ENCODE measurements around the gene VWA3B.
"Not testable (repeated sequence)": the region's sequence is repeated elsewhere in the genome, so short reads cannot be mapped to it uniquely, and the experiment has no call there.

VWA3B gene

GRCh38 chr2:98253461-98254070 is 166.6 kb downstream of the VWA3B start:
- intact Hi-C loops (cut with DNase I; ENCODE audit: low total_unique reads): no loop called here

DNA sequence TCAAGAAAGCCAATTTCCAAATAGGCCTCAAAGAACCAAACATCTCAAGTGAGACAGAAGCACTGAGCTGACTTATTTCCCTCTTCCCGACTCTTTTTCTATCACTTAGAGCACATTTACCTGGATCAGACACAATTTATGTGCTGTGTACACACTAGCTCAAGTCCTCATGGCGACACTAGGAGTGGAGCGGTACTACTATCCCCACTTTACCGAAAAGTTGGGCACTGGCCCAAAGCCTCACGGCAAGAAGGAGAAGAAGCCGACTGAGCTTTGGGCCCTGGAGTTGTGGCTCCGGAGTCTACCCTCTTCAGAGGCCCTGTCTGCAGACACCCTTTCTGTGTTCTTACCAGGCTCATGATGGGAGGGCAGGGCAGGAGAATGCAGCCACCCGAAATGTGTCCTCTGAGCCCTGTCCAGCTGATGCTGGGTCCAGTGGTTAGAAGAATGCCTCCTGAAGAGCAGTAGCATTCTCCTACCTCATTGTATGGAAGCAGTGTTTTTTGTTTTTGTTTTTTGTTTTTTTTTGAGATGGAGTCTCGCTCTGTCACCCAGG is 167.6 kb downstream of the VWA3B start:
- no peak overlapping the region for H3K27ac ChIP-seq
- intact Hi-C loops (cut with DNase I; ENCODE audit: low total_unique reads): no loop called here
- peaks cover 0 to 8% (median 0%) of the 10 kb centered on the region in 4 donors for H3K4me1 ChIP-seq
- no peak for TF ChIP-seq CTCF (IDR thresholded peaks at IDR 0.05)
- H3K27me3 ChIP-seq: no peaks in the 10 kb centered on the region
- no peaks in the 10 kb centered on the region for H3K36me3 ChIP-seq
- no peak overlapping the region for H3K4me3 ChIP-seq
- DNase-seq: no peak
- H3K9me3 ChIP-seq: no peaks in the 10 kb centered on the region

More at GRCh38 chr2:98253461-98254070, 166.6 kb downstream of the VWA3B start:
- Histone ChIP-seq H3K36me3 (no peaks in the 10 kb centered on the region), H3K27me3 (no peaks in the 10 kb centered on the region), H3K9me3 (no peaks in the 10 kb centered on the region), H3K4me1 (peaks cover 0 to 8% (median 0%) of the 10 kb centered on the region in 4 donors), H3K27ac (no peak overlapping the region), H3K4me3 (no peak overlapping the region)
- no peak for TF ChIP-seq CTCF (IDR thresholded peaks at IDR 0.05)
- DNase-seq: no peak

DNA sequence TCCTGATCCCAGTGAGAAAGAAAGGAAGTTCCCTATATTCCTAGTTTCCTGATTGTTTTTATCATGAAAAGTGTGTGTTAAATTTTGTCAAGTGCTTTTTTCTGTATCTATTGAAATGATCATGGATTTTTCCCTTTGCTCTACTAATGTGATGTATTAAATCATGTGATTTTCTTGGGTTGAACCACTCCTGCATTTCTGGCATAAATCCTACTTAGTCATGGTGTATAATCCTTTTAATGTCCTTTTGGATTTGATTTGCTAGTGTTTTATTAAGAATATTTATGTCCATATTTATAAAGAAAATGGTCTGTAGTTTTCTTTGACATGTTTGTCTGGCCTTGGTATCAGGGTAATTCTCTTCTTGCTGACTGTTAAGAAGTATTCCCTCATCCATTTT is 171.9 kb downstream of the VWA3B start:
- Histone ChIP-seq H3K27ac (no peak overlapping the region), H3K4me1 (peaks cover 0 to 1% (median 0%) of the 10 kb centered on the region in 4 donors), H3K36me3 (no peaks in the 10 kb centered on the region), H3K27me3 (no peaks in the 10 kb centered on the region), H3K4me3 (no peak overlapping the region), H3K9me3 (peaks cover 0 to 11% (median 4%) of the 10 kb centered on the region in 3 donors)
- no peak for TF ChIP-seq CTCF (IDR thresholded peaks at IDR 0.05)
- no peak for DNase-seq
- intact Hi-C loops (cut with DNase I; ENCODE audit: low total_unique reads): no loop called here

- DNase-seq: no peak
- H3K36me3 ChIP-seq: no peaks in the 10 kb centered on the region
- H3K27me3 ChIP-seq: no peaks in the 10 kb centered on the region
- no peak for TF ChIP-seq CTCF (IDR thresholded peaks at IDR 0.05)
- H3K4me1 ChIP-seq: no peaks in the 10 kb centered on the region
- H3K4me3 ChIP-seq: no peak overlapping the region
- H3K27ac ChIP-seq: no peak overlapping the region
- intact Hi-C loops (cut with DNase I; ENCODE audit: low total_unique reads): no loop called here
- peaks cover 0 to 19% (median 4%) of the 10 kb centered on the region in 3 donors for H3K9me3 ChIP-seq
Measured at GRCh38 chr2:98263362-98263761, 176.4 kb downstream of the VWA3B start.

DNA sequence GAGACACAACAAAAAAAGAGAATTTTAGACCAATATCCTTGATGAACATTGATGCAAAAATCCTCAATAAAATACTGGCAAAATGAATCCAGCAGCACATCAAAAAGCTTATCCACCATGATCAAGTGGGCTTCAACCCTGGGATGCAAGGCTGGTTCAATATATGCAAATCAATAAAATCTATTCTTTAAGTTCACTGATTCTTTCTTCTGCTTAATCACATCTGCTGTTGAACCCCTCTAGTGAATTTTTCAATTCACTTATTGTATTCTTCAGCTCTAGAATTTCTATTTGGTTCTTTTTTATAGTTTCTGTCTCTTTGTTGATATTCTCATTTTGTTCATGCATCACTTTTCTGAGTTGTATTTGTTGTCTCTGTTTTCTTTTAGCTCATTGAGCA is 181.3 kb downstream of the VWA3B start:
- intact Hi-C loops (cut with DNase I; ENCODE audit: low total_unique reads); H3K36me3 ChIP-seq; H3K4me3 ChIP-seq; H3K27ac ChIP-seq; H3K27me3 ChIP-seq; DNase-seq: not testable (repeated sequence)
- Histone ChIP-seq H3K4me1 (peaks cover 0 to 29% (median 13%) of the 10 kb centered on the region in 4 donors), H3K9me3 (peaks cover 0 to 14% (median 4%) of the 10 kb centered on the region in 3 donors)

DNA sequence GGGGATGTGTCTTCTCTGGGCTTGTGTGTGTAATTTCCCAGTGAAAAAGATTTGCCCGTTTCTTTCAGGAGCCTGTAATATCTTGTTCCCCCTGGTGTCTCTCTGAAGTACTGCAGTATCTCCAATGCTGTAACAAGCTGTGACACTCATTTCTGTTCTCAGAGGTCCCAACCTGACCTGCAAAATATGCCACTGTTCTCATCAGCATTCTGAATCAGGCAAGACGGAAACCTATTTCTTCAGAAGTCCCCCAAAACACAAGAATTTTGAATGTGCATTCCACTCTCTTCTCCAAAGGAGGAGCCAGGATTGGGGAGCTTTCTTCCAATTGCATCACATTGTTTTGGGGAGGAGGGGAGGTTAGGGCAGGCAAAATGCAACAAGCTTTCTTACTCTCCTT is 182.3 kb downstream of the VWA3B start:
- no peaks in the 10 kb centered on the region for H3K27me3 ChIP-seq
- TF ChIP-seq CTCF (IDR thresholded peaks at IDR 0.05): peak; percentile 61 to 73
- DNase-seq: no peak
- peaks cover 0 to 4% (median 0%) of the 10 kb centered on the region in 3 donors for H3K9me3 ChIP-seq
- peaks cover 0 to 29% (median 13%) of the 10 kb centered on the region in 4 donors for H3K4me1 ChIP-seq
- H3K36me3 ChIP-seq: no peaks in the 10 kb centered on the region
- H3K27ac ChIP-seq: peak overlapping the region; percentile 29 to 65
- intact Hi-C loops (cut with DNase I; ENCODE audit: low total_unique reads): no loop called here
- no peak overlapping the region for H3K4me3 ChIP-seq

Measured in tibial artery (tissue), 4 donors.